HepG2 (cell line): ENCODE measurements around the gene PDIA5.

ENCODE experiments used
- DPF2 ChIP-seq: sonication (generic); formaldehyde crosslinking; IDR thresholded peaks from 2 replicates; pipeline ENCODE4 v1.4.0; 2020; ENCODE audit warnings: mild to moderate bottlenecking, low read depth, missing genetic modification reagents, borderline replicate concordance
- ELF4 ChIP-seq: sonication (generic); formaldehyde crosslinking; IDR thresholded peaks from 2 replicates; pipeline ENCODE4 v1.5.0; 2020; ENCODE audit warnings: missing genetic modification reagents, mild to moderate bottlenecking, moderate library complexity, borderline replicate concordance
- HOXA7 ChIP-seq: sonication (generic); formaldehyde crosslinking; IDR thresholded peaks from 2 replicates; pipeline ENCODE4 v1.8.1; 2022; ENCODE audit warnings: mild to moderate bottlenecking, missing genetic modification reagents, moderate library complexity
- MAFK ChIP-seq, 2 experiments: IDR thresholded peaks in 1 of 2; conservative IDR thresholded peaks in 1 of 2; 2 replicates each; pipeline ENCODE4 v1.6.1; 2011; ENCODE audit warnings: improper control_type of control experiment in 2 of 2, low read length in 2 of 2
- MYC ChIP-seq: sonication (generic); formaldehyde crosslinking; IDR thresholded peaks from 2 replicates; pipeline ENCODE4 v1.9.0; 2021; ENCODE audit warnings: missing genetic modification reagents, borderline replicate concordance
- TBP ChIP-seq: sonication (generic); formaldehyde crosslinking; IDR thresholded peaks from 2 replicates; pipeline ENCODE4 v1.5.0; 2020; ENCODE audit warnings: missing genetic modification reagents
- ZNF512B ChIP-seq: sonication (generic); formaldehyde crosslinking; IDR thresholded peaks from 2 replicates; pipeline ENCODE4 v1.5.1; 2020; ENCODE audit warnings: missing genetic modification reagents, mild to moderate bottlenecking, borderline replicate concordance

DNA sequence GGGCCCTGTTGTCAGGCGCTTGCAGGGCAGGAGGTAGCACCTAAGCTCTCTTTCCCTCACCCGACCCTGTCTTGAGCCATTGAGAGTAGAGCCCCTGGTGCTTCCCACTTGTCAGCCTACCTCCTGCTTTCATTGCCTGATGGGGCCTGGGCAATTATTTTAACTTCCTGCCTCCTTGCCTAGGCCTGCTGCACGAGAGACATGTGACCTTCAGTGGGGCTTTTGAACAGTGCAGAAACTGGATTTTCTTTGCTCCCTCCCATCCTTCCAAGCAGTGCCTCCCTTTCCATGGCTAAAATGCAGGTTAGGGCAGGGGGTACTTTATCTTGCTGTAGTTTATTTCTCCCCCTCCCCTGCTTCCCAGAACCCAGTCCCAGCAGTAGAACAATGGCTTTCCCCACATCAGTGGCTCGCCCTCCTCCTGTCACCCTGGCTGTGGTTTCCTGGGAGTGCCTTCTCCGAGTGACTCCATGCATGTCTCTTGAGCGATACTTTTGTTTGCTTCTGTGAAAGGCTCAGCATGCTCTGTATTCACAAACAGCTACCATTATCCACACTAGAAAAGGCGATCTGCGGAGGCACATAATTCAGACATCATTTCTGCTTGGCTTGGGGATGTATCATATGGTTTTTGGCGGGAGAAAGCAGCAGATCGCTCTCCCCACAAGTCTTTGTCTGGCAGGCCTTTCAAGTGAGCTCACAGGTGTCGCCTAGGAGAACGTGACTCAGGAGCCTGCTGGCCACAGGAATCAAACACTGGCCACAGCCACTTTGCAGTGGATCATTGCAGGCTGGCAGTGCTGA is 24.1 kb downstream of the PDIA5 start:
- TF ChIP-seq ELF4 (CRISPR knock-in tag): no peak
- no peak for TF ChIP-seq MYC (CRISPR knock-in tag)
- TF ChIP-seq DPF2 (CRISPR knock-in tag): no peak
- TF ChIP-seq ZNF512B (CRISPR knock-in tag): no peak
- no peak for TF ChIP-seq TBP
- TF ChIP-seq MAFK (conservative IDR thresholded peaks at IDR 0.05 in 1 of 2, IDR thresholded peaks at IDR 0.05 in 1 of 2; ENCODE audit: low read length in 2 of 2): no peak
- no peak for TF ChIP-seq HOXA7
